Neural cell (in vitro differentiated cells): Measurements from ENCODE around the gene SMC3. TPM values are rescaled to one million over a fixed set of nuclear protein-coding genes. Genes with fewer than 3 reads are reported as not detected.

Experiments used
- H2AFZ ChIP-seq: fragments of 200-600, 300-800 bp; sonication (generic), shearing (Covaris generic); 2 replicates; pipeline ENCODE4 v1.6.0; 2014; ENCODE audit warnings: low read depth, mild to moderate bottlenecking, antibody characterized with exemption, low read length, moderate library complexity
- H3F3A ChIP-seq: fragments of 200-600 bp; shearing (Covaris generic); 2 replicates; pipeline ENCODE4 v1.6.1; 2016; ENCODE audit warnings: mild to moderate bottlenecking, moderate library complexity, mixed read lengths, antibody characterized with exemption, low read length; ENCODE audit not compliant: insufficient read depth, poor library complexity, severe bottlenecking
- H3K27ac ChIP-seq: fragments of 200-600, 300-800 bp; sonication (generic), shearing (Covaris generic); 2 replicates; pipeline ENCODE4 v1.5.1; 2014; ENCODE audit warnings: mild to moderate bottlenecking, low read length, moderate library complexity
- H3K27me3 ChIP-seq: fragments of 300-800, 200-600 bp; sonication (generic), shearing (Covaris generic); 2 replicates; pipeline ENCODE4 v1.6.0; 2014; ENCODE audit warnings: mild to moderate bottlenecking, low read depth, low read length, moderate library complexity; ENCODE audit not compliant: insufficient read depth
- H3K36me3 ChIP-seq: fragments of 300-800, 200-600 bp; sonication (generic), shearing (Covaris generic); 2 replicates; pipeline ENCODE4 v1.5.1; 2014; ENCODE audit warnings: mild to moderate bottlenecking, antibody characterized with exemption, low read length, moderate library complexity; ENCODE audit not compliant: insufficient read depth
- H3K4me2 ChIP-seq: fragments of 300-800, 200-600 bp; sonication (generic), shearing (Covaris generic); 2 replicates; pipeline ENCODE4 v1.6.0; 2014; ENCODE audit warnings: mild to moderate bottlenecking, low read length
- H3K4me3 ChIP-seq: fragments of 300-800, 200-600 bp; sonication (generic), shearing (Covaris generic); 2 replicates; pipeline ENCODE4 v1.5.1; 2014; ENCODE audit warnings: mild to moderate bottlenecking, low read length, moderate library complexity
- H3K79me2 ChIP-seq: fragments of 200-600 bp; shearing (Covaris generic); replicated peaks from 2 replicates; pipeline ENCODE4 v1.6.0; 2014; ENCODE audit warnings: mild to moderate bottlenecking, low read length, moderate library complexity; ENCODE audit not compliant: insufficient read depth
- H3K9ac ChIP-seq: fragments of 300-800, 200-600 bp; sonication (generic), shearing (Covaris generic); 2 replicates; pipeline ENCODE4 v1.6.1; 2016; ENCODE audit warnings: mild to moderate bottlenecking, low read length, mixed read lengths
- H3K9me2 ChIP-seq: fragments of 200-600 bp; shearing (Covaris generic); 2 replicates; pipeline ENCODE4 v1.6.1; 2016; ENCODE audit warnings: mild to moderate bottlenecking, low read length, mixed read lengths; ENCODE audit not compliant: insufficient read depth
- H3K9me3 ChIP-seq: fragments of 200-600, 300-800 bp; sonication (generic), shearing (Covaris generic); 2 replicates; pipeline ENCODE4 v1.6.1; 2016; ENCODE audit warnings: mild to moderate bottlenecking, mixed run types, low read length, moderate library complexity, mixed read lengths
- H4K20me1 ChIP-seq: fragments of 200-600 bp; shearing (Covaris generic); 2 replicates; pipeline ENCODE4 v1.6.1; 2016; ENCODE audit warnings: mild to moderate bottlenecking, mixed run types; ENCODE audit not compliant: insufficient read depth
- CTCF ChIP-seq: fragments of 450-650 bp; IDR thresholded peaks from 2 replicates; pipeline ENCODE4 v1.5.1; 2014; ENCODE audit warnings: antibody characterized with exemption, mild to moderate bottlenecking, moderate library complexity; ENCODE audit not compliant: poor library complexity, severe bottlenecking
- EP300 ChIP-seq: fragments of 450-650 bp; conservative IDR thresholded peaks from 2 replicates; pipeline ENCODE4 v1.6.1; 2014; ENCODE audit warnings: antibody characterized with exemption, mild to moderate bottlenecking, moderate library complexity; ENCODE audit not compliant: poor library complexity, severe bottlenecking
- EZH2 ChIP-seq: fragments of 200-600, 300-800 bp; shearing (Covaris generic), sonication (generic); IDR thresholded peaks from 2 replicates; pipeline ENCODE4 v1.6.1; 2014; ENCODE audit warnings: antibody characterized with exemption, low read length, borderline replicate concordance, mild to moderate bottlenecking; ENCODE audit not compliant: insufficient read depth, poor library complexity, severe bottlenecking
- MXI1 ChIP-seq: fragments of 450-650 bp; conservative IDR thresholded peaks from 2 replicates; pipeline ENCODE4 v1.6.1; 2014; ENCODE audit warnings: antibody characterized with exemption, mild to moderate bottlenecking; ENCODE audit not compliant: poor library complexity, severe bottlenecking
- POLR2AphosphoS5 ChIP-seq: IDR thresholded peaks from 2 replicates; pipeline ENCODE4 v1.6.1; 2012
- RAD21 ChIP-seq: fragments of 450-650 bp; conservative IDR thresholded peaks from 2 replicates; pipeline ENCODE4 v1.6.1; 2014; ENCODE audit warnings: antibody characterized with exemption, mild to moderate bottlenecking, moderate library complexity
- REST ChIP-seq: IDR thresholded peaks from 2 replicates; pipeline ENCODE4 v1.6.1; 2012; ENCODE audit warnings: borderline replicate concordance
- SMC3 ChIP-seq: fragments of 450-650 bp; conservative IDR thresholded peaks from 2 replicates; pipeline ENCODE4 v1.6.1; 2014; ENCODE audit warnings: antibody characterized with exemption, mild to moderate bottlenecking, moderate library complexity; ENCODE audit not compliant: poor library complexity
- TAF1 ChIP-seq: IDR thresholded peaks from 2 replicates; pipeline ENCODE4 v1.6.1; 2012; ENCODE audit warnings: low read depth
- polyA plus RNA-seq: library from polyadenylated mRNA; depleted of rRNA; stranded (reverse); fragments of >200 nt; gene quantifications from 2 replicates; pipeline ENCODE4 v1.2.3, GENCODE V29; 2014

SMC3 gene
- polyA plus RNA-seq, 1 donor from 2014 or later, result 67.7 TPM

GRCh38 chr10:110571093-110571743 lies 3.7 kb downstream of the SMC3 start:
- Histone ChIP-seq H3K27me3 (no peaks in the 10 kb centered on the region), H3K27ac (no peak overlapping the region), H3K4me2 (no peak overlapping the region), H2AFZ (no peak overlapping the region), H3K36me3 (peaks cover 7% of the 10 kb centered on the region), H3K4me3 (peak overlapping the region; percentile 8), H3K79me2 (peaks cover 85% of the 10 kb centered on the region), H3K9me2 (no peaks in the 10 kb centered on the region), H4K20me1 (no peaks in the 10 kb centered on the region), H3K9ac (no peak overlapping the region), H3F3A (no peaks in the 10 kb centered on the region), H3K9me3 (no peaks in the 10 kb centered on the region)
- TF ChIP-seq REST, result no peak
- TF ChIP-seq CTCF, result no peak
- TF ChIP-seq POLR2AphosphoS5, result no peak
- no peak for TF ChIP-seq EP300
- no peak for TF ChIP-seq RAD21
- TF ChIP-seq SMC3, result no peak
- TF ChIP-seq EZH2, result no peak
- TF ChIP-seq TAF1, result no peak
- TF ChIP-seq MXI1, result no peak

GRCh38 chr10:110572862-110573261 lies 5.4 kb downstream of the SMC3 start:
- peaks cover 87% of the 10 kb centered on the region for H3K79me2 ChIP-seq
- H3K9me2 ChIP-seq, result no peaks in the 10 kb centered on the region
- peaks cover 9% of the 10 kb centered on the region for H3K36me3 ChIP-seq
- no peak overlapping the region for H2AFZ ChIP-seq
- TF ChIP-seq CTCF, result no peak
- no peak for TF ChIP-seq TAF1
- TF ChIP-seq SMC3, result no peak
- no peak for TF ChIP-seq EP300
- TF ChIP-seq REST, result no peak
- TF ChIP-seq RAD21, result no peak
- TF ChIP-seq MXI1, result no peak
- TF ChIP-seq POLR2AphosphoS5, result no peak
- no peak for TF ChIP-seq EZH2
- H3K4me3 ChIP-seq, result no peak overlapping the region
- no peak overlapping the region for H3K27ac ChIP-seq
- H3F3A ChIP-seq, result no peaks in the 10 kb centered on the region
- no peaks in the 10 kb centered on the region for H3K9me3 ChIP-seq
- H3K27me3 ChIP-seq, result no peaks in the 10 kb centered on the region
- H3K4me2 ChIP-seq, result no peak overlapping the region
- no peaks in the 10 kb centered on the region for H4K20me1 ChIP-seq
- no peak overlapping the region for H3K9ac ChIP-seq
